Measurements from ENCODE around the gene ADCY3.
"Not testable (repeated sequence)": the region's sequence is repeated elsewhere in the genome, so short reads cannot be mapped to it uniquely, and the experiment has no call there.

The ADCY3 gene

DNA sequence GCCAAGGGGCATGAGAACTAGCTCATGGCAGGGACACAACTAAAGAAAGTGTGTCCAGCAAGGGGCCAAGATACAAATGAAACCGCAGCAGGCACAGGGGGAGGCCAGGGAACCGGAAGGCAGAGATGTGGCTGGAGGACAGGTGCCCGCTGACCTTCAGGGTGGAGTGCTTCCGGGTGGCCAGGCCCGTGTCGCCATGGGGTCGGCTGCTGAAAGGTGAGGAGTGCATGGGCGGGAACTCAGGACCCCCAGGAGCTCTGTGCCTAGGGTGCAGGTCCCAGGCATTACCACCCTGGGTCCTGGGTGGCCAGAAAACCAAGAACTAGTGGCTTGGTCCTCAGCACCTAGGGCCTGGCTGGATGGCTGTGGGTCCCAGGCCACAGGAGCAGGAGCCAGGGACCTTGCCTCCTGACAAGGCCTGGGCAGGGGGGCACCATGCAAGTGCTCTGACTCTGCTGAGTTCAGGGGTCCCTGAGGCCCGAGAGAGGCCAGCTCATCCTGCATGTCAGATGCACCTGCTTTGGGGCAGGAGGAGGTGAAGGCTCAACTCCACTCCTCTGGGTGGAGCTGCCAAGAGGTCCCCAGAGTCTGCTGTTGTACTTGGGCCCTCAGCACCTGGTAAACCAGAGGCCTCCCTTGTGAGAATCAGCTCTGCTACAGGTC, 75.9 kb downstream of the ADCY3 start:
- DNase-seq (ENCODE audit: low spot score): no peak

DNA sequence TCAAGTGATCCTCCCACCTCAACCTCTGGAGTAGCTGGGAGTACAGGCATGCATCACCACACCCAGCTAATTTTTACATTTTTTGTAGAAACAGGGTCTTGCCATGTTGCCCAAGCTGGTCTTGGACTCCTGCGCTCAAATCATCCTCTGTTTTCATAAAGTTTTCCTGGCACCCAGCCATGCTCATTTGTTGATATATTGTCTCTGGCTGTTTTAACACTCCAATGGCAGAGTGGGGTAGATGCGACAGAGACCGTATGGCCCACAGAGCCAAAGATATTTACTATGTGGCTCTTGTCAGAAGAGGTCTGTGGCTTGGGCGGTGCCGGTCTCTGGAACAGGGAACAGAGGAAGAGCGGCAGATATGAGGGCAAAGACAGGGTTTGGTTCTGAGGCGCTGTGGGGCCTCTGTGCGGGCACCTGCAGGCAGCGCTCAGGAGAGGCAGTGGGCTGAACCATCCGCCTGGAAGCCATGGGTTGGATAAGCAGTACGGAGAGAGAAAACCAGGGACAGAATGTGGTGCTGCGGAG, 76.6 kb downstream of the ADCY3 start:
- no peak for DNase-seq (ENCODE audit: low spot score)

GRCh38 chr2:24842081-24843050, 77.7 kb downstream of the ADCY3 start:
- no peak for DNase-seq (ENCODE audit: low spot score)

DNA sequence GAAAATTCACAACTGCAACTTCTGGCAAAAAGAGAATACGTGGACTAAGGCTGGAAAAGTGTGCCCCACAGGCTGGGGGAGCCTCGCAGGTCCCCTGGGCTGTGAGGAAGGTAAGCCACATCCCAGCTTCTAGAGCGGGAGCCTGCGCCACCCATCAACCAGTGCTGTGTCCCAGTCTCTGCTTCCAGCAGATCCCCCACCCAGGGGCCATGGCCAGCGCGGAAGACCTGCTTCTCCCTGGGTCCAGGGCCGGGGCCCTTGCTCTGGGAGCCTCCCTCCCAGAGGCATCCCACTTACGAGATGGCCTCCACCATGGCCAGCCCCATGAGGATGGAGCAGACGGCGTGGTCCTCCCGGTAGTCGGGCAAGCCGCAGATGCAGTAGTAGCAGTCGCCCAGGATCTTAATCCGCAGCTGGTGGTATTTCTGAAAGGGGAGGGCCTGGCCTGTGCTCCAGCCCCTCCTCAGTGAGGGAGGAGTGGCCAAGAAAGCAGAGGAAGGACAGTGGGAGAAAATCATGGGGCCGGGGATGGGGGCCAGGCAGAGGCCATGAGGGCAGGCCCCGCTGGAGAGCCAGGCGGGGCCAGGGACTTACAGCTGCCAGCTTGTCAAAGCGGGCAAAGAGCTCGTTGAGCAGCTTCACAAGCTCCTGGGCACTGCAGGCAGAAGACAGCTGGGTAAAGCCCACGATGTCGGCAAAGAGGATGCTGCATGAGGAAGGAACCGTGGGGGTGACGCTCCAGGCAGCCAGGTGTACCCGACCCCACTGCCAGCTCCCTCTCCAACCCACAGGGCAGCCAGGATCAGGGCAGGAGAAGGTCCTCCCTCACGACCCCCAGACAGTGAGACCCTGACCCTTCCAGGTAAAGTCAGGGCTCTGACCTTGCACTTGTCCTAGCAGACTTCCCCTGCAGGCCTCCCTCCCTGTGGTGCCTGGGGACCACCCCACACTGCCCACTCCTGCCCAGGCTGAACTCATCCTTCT, 78.8 kb downstream of the ADCY3 start:
- DNase-seq (ENCODE audit: low spot score): no peak

GRCh38 chr2:24840164-24840869, 79.7 kb downstream of the ADCY3 start:
- DNase-seq (ENCODE audit: low spot score): no peak

- DNase-seq (ENCODE audit: low spot score): no peak
Measured at GRCh38 chr2:24839729-24840128, 80.3 kb downstream of the ADCY3 start.

DNA sequence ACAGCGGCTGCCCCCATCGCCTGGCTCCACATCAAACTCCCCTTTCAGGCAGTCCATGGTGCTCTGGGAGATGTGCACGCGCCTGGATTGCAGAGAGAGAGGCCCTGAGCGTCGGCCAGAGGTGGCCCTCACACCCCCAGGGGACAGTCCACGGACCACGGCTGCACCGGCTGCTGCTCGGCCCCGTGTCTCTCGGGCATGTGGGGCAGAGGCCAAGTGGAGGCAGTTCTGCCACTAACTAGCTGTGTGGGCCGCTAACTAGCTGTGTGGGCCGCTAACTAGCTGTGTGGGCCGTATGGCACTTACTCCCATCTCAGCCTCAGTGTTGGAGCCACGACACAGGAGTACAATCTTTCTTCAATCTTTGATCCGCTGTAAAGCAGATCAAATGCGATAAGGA, 81.5 kb downstream of the ADCY3 start:
- no peak for DNase-seq (ENCODE audit: low spot score)

GRCh38 chr2:24837996-24838513, 82.0 kb downstream of the ADCY3 start:
- no peak for DNase-seq (ENCODE audit: low spot score)

- DNase-seq (ENCODE audit: low spot score): no peak
Measured at GRCh38 chr2:24836706-24837105, 83.3 kb downstream of the ADCY3 start.

DNA sequence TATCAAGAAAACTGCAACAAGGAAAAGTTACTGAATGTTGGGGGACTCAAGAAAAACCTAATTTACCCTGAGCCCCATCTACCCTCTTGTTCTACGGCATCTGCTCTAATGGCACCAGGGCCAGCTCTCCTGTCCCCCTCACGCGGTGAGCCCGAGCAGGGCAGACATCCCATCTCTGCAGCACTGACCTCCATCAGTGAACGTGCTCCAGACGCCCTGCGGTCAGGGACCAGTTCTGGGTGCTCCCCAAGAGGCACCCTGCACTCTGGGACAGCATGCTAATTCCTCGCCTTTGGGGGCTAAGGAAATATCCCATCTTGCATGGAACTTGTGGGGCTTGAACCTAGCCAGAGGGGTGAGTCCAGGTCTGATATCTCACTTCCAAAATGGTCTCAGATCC, 83.8 kb downstream of the ADCY3 start:
- DNase-seq (ENCODE audit: low spot score): no peak

DNA sequence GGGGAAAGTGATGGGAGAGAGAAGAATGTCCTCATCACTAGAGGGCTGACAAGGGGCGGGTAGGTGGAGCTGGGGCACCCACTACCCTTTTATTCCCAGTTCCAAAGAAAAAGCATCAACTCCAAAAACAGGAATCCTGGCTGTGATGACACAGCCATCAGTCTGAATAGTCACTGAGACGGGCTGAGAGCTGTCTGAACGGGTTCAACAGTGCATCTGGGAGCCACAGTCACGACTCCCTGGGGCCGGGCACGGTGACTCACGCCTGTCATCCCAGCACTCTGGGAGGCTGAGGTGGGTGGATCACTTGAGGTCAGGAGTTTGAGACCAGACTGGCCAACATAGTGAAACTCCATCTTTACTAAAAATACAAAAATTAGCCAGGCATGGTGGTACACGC, 84.6 kb downstream of the ADCY3 start:
- DNase-seq (ENCODE audit: low spot score): not testable (repeated sequence)

GRCh38 chr2:24834733-24835395, 85.2 kb downstream of the ADCY3 start:
- no peak for DNase-seq (ENCODE audit: low spot score)

- no peak for DNase-seq (ENCODE audit: low spot score)
Measured at GRCh38 chr2:24833821-24834732, 86.0 kb downstream of the ADCY3 start.

DNA sequence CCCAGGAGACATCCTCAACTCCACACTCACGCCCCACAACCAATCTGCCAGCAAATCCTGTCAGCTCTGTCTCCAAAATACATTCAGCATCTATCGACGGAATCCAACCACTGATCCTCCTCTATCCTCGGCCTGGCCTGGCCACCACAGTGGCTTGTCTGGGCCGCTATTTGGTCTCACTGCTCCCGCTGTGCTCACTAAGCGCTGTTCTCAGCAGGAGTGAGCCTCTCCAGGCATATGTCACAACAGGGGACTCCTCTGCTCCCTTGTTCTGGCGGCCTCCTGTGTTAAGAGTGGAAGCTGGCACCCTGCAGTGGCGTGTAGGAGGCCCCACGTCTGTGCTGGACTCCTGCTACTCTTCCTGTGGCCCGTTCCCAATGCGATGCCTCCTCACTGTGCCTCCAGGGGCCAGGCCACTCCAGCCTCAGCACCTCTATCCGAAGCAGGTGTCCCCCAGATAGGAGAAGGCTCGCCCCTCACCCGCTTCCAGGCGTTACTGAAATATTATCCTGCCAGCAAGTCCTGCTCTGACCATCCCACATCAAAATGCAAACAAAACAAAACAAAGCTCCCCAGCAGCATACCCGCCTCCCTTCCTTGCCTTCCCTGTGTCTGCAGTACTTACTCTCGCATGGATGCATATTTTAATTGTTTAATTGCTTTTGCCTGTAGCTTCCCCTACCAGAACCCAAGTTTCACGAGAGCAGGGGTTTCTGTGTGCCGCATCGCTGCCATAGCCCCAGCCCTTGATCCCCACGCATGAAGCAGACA, 86.9 kb downstream of the ADCY3 start:
- no peak for DNase-seq (ENCODE audit: low spot score)

GRCh38 chr2:24832521-24832920, 87.5 kb downstream of the ADCY3 start:
- DNase-seq (ENCODE audit: low spot score): no peak

- DNase-seq (ENCODE audit: low spot score): no peak
Measured at GRCh38 chr2:24832073-24832461, 88.0 kb downstream of the ADCY3 start.

- DNase-seq (ENCODE audit: low spot score): no peak
Measured at GRCh38 chr2:24831221-24832072, 88.6 kb downstream of the ADCY3 start.

- DNase-seq (ENCODE audit: low spot score): no peak
Measured at GRCh38 chr2:24830786-24831185, 89.3 kb downstream of the ADCY3 start.
